GM12878 (cell line): ENCODE measurements around the gene MXI1.

Experiments
- CEBPB ChIP-seq, 2 experiments: fragments of 150-350 bp in 1 of 2; IDR thresholded peaks; 2 replicates each; pipeline ENCODE4 v1.6.1; 2012 to 2014; ENCODE audit warnings: low read depth in 2 of 2, low read length in 2 of 2, borderline replicate concordance in 1 of 2, inconsistent platforms in 1 of 2
- CHD1 ChIP-seq: IDR thresholded peaks from 2 replicates; pipeline ENCODE4 v1.6.1; 2012; ENCODE audit warnings: low read depth, low read length, improper control_type of control experiment
- CREM ChIP-seq: IDR thresholded peaks from 2 replicates; pipeline ENCODE4 v1.6.1; 2014; ENCODE audit warnings: antibody characterized with exemption, low read depth
- CTCF ChIP-seq, 3 experiments: IDR thresholded peaks in 2 of 3; conservative IDR thresholded peaks in 1 of 3; 2 replicates each; pipeline ENCODE4 v1.5.1; 2011; ENCODE audit warnings: low read depth in 3 of 3, low read length in 3 of 3, mild to moderate bottlenecking in 3 of 3, control low read depth in 2 of 3, moderate library complexity in 2 of 3, inconsistent platforms in 1 of 3, mixed read lengths in 1 of 3; ENCODE audit not compliant: control insufficient read depth in 2 of 3, insufficient read depth in 1 of 3; ENCODE audit errors: extremely low read depth in 1 of 3
- EZH2 ChIP-seq: IDR thresholded peaks from 2 replicates; pipeline ENCODE4 v1.6.1; 2012; ENCODE audit warnings: low read depth, mild to moderate bottlenecking, control low read depth, inconsistent platforms, low read length, borderline replicate concordance; ENCODE audit not compliant: control insufficient read depth
- FOXM1 ChIP-seq: IDR thresholded peaks from 2 replicates; pipeline ENCODE4 v1.6.1; 2012; ENCODE audit warnings: low read depth, mild to moderate bottlenecking, inconsistent platforms, low read length, moderate library complexity
- HDAC2 ChIP-seq: fragments of 200-600 bp; sonication (generic); IDR thresholded peaks from 2 replicates; pipeline ENCODE4 v1.6.1; 2017
- MEF2A ChIP-seq: IDR thresholded peaks from 2 replicates; pipeline ENCODE4 v1.6.1; 2011; ENCODE audit warnings: low read depth, mild to moderate bottlenecking, low read length, moderate library complexity; ENCODE audit not compliant: insufficient read depth
- POLR2A ChIP-seq: IDR thresholded peaks from 2 replicates; pipeline ENCODE4 v1.6.1; 2011; ENCODE audit warnings: low read depth, mild to moderate bottlenecking, low read length
- ZNF274 ChIP-seq: IDR thresholded peaks from one replicate; pipeline ENCODE4 v1.8.0; 2011; ENCODE audit not compliant: insufficient read length, insufficient read depth
- TF ChIP-seq, protein P1 (sequence below): IDR thresholded peaks from 2 replicates; pipeline ENCODE4 v1.6.1; 2012; ENCODE audit warnings: low read depth, low read length, improper control_type of control experiment
- TF ChIP-seq, protein P2 (sequence below): fragments of 150-350 bp; IDR thresholded peaks from 2 replicates; pipeline ENCODE4 v1.6.1; 2016; ENCODE audit warnings: low read depth, low read length
- TF ChIP-seq, protein P3 (sequence below): IDR thresholded peaks from 2 replicates; pipeline ENCODE4 v1.6.1; 2011; ENCODE audit warnings: borderline replicate concordance, low read depth, mild to moderate bottlenecking, moderate library complexity, mixed read lengths, low read length; ENCODE audit not compliant: insufficient read depth; ENCODE audit errors: extremely low read length

DNA sequence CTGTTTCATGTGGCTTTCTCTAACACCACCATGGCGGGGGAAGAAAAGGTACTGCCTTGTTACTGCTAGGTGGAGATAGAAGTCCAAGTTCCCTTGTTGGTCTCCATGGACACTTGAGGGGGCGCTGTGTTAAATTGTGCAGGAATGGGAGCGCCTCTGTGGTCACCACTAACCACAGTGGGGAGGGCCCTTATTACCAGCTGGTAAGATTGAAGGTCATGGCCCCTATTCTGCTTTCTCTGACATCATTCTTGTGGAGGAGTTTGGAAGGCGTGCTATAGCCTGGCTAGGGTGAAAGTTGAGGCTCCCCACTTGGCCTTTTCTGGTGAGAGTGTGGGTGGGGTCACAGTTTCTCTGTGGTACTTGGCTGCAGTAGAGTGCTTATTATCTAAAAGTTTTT is 14.9 kb upstream of the MXI1 start:
- TF ChIP-seq HDAC2 = no peak
- no peak for TF ChIP-seq POLR2A
- TF ChIP-seq CEBPB (IDR thresholded peaks at IDR 0.05; ENCODE audit: borderline replicate concordance in 1 of 2, low read depth in 2 of 2, low read length in 2 of 2) = no peak
- no peak for TF ChIP-seq CREM
- peak in 2 of 3 experiments; percentile 3 to 11; a peak in 1 of 6 replicates for TF ChIP-seq CTCF (IDR thresholded peaks at IDR 0.05 in 2 of 3, conservative IDR thresholded peaks at IDR 0.05 in 1 of 3; ENCODE audit: control insufficient read depth in 2 of 3, extremely low read depth in 1 of 3, insufficient read depth in 1 of 3, low read depth in 3 of 3, low read length in 3 of 3)
- no peak for TF ChIP-seq FOXM1
- TF ChIP-seq, protein P1, sequence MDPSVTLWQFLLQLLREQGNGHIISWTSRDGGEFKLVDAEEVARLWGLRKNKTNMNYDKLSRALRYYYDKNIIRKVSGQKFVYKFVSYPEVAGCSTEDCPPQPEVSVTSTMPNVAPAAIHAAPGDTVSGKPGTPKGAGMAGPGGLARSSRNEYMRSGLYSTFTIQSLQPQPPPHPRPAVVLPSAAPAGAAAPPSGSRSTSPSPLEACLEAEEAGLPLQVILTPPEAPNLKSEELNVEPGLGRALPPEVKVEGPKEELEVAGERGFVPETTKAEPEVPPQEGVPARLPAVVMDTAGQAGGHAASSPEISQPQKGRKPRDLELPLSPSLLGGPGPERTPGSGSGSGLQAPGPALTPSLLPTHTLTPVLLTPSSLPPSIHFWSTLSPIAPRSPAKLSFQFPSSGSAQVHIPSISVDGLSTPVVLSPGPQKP = no peak
- TF ChIP-seq MEF2A = no peak
- TF ChIP-seq EZH2 = no peak
- TF ChIP-seq CHD1 = no peak
- TF ChIP-seq, protein P2, sequence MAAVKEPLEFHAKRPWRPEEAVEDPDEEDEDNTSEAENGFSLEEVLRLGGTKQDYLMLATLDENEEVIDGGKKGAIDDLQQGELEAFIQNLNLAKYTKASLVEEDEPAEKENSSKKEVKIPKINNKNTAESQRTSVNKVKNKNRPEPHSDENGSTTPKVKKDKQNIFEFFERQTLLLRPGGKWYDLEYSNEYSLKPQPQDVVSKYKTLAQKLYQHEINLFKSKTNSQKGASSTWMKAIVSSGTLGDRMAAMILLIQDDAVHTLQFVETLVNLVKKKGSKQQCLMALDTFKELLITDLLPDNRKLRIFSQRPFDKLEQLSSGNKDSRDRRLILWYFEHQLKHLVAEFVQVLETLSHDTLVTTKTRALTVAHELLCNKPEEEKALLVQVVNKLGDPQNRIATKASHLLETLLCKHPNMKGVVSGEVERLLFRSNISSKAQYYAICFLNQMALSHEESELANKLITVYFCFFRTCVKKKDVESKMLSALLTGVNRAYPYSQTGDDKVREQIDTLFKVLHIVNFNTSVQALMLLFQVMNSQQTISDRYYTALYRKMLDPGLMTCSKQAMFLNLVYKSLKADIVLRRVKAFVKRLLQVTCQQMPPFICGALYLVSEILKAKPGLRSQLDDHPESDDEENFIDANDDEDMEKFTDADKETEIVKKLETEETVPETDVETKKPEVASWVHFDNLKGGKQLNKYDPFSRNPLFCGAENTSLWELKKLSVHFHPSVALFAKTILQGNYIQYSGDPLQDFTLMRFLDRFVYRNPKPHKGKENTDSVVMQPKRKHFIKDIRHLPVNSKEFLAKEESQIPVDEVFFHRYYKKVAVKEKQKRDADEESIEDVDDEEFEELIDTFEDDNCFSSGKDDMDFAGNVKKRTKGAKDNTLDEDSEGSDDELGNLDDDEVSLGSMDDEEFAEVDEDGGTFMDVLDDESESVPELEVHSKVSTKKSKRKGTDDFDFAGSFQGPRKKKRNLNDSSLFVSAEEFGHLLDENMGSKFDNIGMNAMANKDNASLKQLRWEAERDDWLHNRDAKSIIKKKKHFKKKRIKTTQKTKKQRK = no peak
- no peak for TF ChIP-seq ZNF274
- TF ChIP-seq, protein P3, sequence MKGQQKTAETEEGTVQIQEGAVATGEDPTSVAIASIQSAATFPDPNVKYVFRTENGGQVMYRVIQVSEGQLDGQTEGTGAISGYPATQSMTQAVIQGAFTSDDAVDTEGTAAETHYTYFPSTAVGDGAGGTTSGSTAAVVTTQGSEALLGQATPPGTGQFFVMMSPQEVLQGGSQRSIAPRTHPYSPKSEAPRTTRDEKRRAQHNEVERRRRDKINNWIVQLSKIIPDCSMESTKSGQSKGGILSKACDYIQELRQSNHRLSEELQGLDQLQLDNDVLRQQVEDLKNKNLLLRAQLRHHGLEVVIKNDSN = no peak
